Measurements from ENCODE around the gene IRAK4.

IRAK4 gene

GRCh38 chr12:43776498-43776897, 17.7 kb downstream of the IRAK4 start:
- DNase-seq: no peak

GRCh38 chr12:43786899-43787693, 28.3 kb downstream of the IRAK4 start:
- DNase-seq: no peak

GRCh38 chr12:43789941-43790340, 31.2 kb downstream of the IRAK4 start:
- no peak for DNase-seq

GRCh38 chr12:43795716-43796280, 37.0 kb downstream of the IRAK4 start:
- no peak for DNase-seq

- no peak for DNase-seq
These were observed 38.9 kb downstream of the IRAK4 start for GRCh38 chr12:43797561-43798217.

- no peak for DNase-seq
These were observed 46.6 kb downstream of the IRAK4 start for GRCh38 chr12:43805149-43805859.

GRCh38 chr12:43805860-43806736, 47.3 kb downstream of the IRAK4 start, which contains the start of gene TWF1:
TSS of gene TWF1 (minus strand) at chr12:43806317. CDS start at chr12:43806245, 72 bp downstream.
- DNase-seq: peak; percentile 92

- no peak for DNase-seq
These were observed 48.0 kb downstream of the IRAK4 start for GRCh38 chr12:43806737-43807072.

- DNase-seq: no peak
These were observed 48.6 kb downstream of the IRAK4 start for GRCh38 chr12:43807386-43807785.

- no peak for DNase-seq
These were observed 53.3 kb downstream of the IRAK4 start for GRCh38 chr12:43812057-43812456.

- DNase-seq: no peak
These were observed 54.2 kb downstream of the IRAK4 start for GRCh38 chr12:43812926-43813325.

- no peak for DNase-seq
These were observed 56.7 kb downstream of the IRAK4 start for GRCh38 chr12:43815416-43815815.

GRCh38 chr12:43816168-43816567, 57.4 kb downstream of the IRAK4 start:
- no peak for DNase-seq

- DNase-seq: no peak
These were observed 65.5 kb downstream of the IRAK4 start for GRCh38 chr12:43824207-43824775.

- DNase-seq: no peak
These were observed 67.9 kb downstream of the IRAK4 start for GRCh38 chr12:43826681-43827080.

GRCh38 chr12:43827093-43827492, 68.3 kb downstream of the IRAK4 start:
- DNase-seq: no peak

- DNase-seq: no peak
These were observed 73.9 kb downstream of the IRAK4 start for GRCh38 chr12:43832463-43833168.

- no peak for DNase-seq
These were observed 76.5 kb downstream of the IRAK4 start for GRCh38 chr12:43835264-43835655.

GRCh38 chr12:43835656-43836474, 77.1 kb downstream of the IRAK4 start, which contains the start of gene TMEM117:
TSS of gene TMEM117 (plus strand) at chr12:43836081.
- DNase-seq: peak; percentile 72

- no peak for DNase-seq
These were observed 77.8 kb downstream of the IRAK4 start for GRCh38 chr12:43836475-43836989.
